DMS53 treated with DMSO at 0.1 percent for 48 hours (cell line): ENCODE results near the gene ZFHX2.

Source experiments
- DNase-seq: peaks from one replicate; lab custom pipeline; 2025; ENCODE audit not compliant: unreplicated experiment; lab: John Stamatoyannopoulos, UW

ZFHX2 gene

GRCh38 chr14:23561873-23562821 lies 10.6 kb upstream of the ZFHX2 start:
- no peak for DNase-seq

- DNase-seq: no peak
Observed at GRCh38 chr14:23561259-23561658, 9.7 kb upstream of the ZFHX2 start.

- no peak for DNase-seq
Observed at GRCh38 chr14:23559926-23560520, 8.5 kb upstream of the ZFHX2 start.

- no peak for DNase-seq
Observed at GRCh38 chr14:23559010-23559925, 7.7 kb upstream of the ZFHX2 start.

- DNase-seq: no peak
Observed at GRCh38 chr14:23558346-23559009, 6.9 kb upstream of the ZFHX2 start.

GRCh38 chr14:23557946-23558345 lies 6.4 kb upstream of the ZFHX2 start:
- no peak for DNase-seq

- DNase-seq: no peak
Observed at GRCh38 chr14:23557521-23557920, 6.0 kb upstream of the ZFHX2 start.

GRCh38 chr14:23556700-23557440 lies 5.3 kb upstream of the ZFHX2 start:
- no peak for DNase-seq

GRCh38 chr14:23555882-23556699 lies 4.5 kb upstream of the ZFHX2 start, which contains the start of gene THTPA:
TSS of gene THTPA (plus strand) at chr14:23556271. CDS start at chr14:23556758, 487 bp downstream.
- DNase-seq: peak; percentile 60

- DNase-seq: no peak
Observed at GRCh38 chr14:23555533-23555881, 3.9 kb upstream of the ZFHX2 start.

GRCh38 chr14:23550812-23551265 lies 726 bp downstream of the ZFHX2 start:
- no peak for DNase-seq

- no peak for DNase-seq
Observed at GRCh38 chr14:23550131-23550811, 1.3 kb downstream of the ZFHX2 start.

- peak; percentile 8 for DNase-seq
Observed at GRCh38 chr14:23548351-23549318, 2.9 kb downstream of the ZFHX2 start.

- DNase-seq: no peak
Observed at GRCh38 chr14:23547924-23548323, 3.6 kb downstream of the ZFHX2 start.

GRCh38 chr14:23546450-23547035 lies 5.0 kb downstream of the ZFHX2 start:
- no peak for DNase-seq

- no peak for DNase-seq
Observed at GRCh38 chr14:23545740-23546365, 5.7 kb downstream of the ZFHX2 start.
